Activated CD8-positive, alpha-beta memory T cell treated with anti-CD3 and anti-CD28 coated beads for 48 hours (primary cell): ENCODE data around the gene STX12.

Experiments
- DNase-seq, 3 experiments: peaks; one replicate each; pipeline ENCODE4 v3.0.0-alpha.2; 2020; ENCODE audit warnings: low read depth in 2 of 3, low spot score in 2 of 3

STX12 gene

DNA sequence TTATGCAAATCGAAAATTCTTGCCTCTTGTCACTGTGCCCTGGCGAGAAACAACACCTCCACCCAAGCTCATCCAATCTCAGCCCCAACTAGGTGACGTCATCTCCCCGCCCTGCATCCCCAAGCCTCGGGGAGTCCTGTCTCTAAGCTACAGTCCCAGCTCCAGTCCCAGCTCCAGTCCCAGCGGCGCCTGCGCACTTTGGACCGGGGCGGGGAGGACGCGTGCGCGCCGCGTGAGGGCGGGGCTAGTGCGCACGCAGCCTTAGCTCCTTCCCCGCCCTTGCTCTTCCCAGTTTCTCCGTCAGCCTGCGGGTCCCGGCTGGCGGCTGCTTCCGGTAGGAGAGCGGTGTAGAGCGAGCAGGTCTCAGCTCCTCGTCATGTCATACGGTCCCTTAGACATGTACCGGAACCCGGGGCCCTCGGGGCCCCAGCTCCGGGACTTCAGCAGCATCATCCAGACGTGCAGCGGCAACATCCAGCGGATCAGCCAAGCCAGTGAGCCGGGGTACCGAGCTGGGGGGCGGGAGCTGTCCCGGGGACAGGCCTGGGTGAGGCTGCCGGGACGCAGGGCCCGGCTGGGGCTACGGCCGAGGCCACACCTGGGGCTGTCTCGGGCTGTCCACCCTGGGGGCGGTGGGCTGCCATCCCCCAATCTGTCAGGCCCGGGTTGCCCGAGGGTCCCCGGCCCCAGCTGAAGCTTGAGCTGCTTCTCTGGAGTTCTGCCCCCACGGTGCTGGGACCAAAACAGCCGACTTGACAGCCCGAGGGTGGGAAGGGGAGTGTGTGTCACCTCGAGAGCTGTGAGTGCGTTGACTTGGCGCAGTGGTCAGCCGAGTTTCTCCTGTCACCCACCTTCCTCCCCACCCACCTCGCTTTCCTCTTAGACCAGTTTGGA lies at the start of gene STX12:
Gene STX12 (plus strand): TSS at position 288 of the 894 bp plus-strand sequence. CDS start 89 bp downstream, at position 377.
- DNase-seq: peak; percentile 95 to 99 (median 97)

GRCh38 chr1:27724961-27725373 lies 48.1 kb upstream of the STX12 start:
- DNase-seq: no peak

DNA sequence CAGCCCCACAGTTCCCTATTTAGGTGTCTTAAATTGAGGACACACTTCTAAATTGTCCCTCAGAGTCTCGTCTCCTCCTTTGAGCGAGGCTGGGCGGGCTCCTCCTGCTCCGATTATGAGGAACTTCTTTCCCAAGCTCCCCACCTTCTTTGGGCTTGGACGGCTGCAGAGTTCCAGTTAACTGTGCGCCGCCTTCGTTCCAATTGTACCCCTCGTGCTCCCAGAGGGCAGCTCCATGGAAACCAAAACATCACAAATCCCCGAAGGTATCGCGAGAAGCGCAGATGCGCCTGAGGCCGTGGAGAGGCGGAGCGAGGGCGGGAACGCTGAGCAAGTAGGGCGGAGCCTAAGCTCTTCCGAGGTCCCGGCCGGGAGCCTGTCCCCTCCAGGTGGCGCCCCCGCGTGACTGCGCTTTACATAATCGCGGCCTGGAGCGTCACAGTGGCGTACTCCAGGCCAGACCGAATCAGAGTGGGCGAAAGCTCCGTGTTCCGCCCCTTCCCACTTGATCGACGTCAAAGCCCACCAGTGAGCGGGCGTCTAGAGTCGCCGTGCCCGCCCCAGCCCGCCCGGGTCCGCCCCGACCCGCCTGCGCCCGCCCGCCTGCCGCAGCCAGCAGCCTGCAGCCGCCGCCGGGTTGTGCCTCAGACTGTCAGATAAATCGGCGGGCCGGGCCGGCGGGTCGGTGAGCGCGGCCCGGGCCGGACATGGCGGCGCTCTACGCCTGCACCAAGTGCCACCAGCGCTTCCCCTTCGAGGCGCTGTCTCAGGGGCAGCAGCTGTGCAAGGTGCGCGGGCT lies 47.4 kb upstream of the STX12 start, which contains the start of gene FAM76A:
Gene FAM76A (plus strand): TSS at position 588 of the 799 bp plus-strand sequence. CDS start 120 bp downstream, at position 708.
- peak; percentile 97 to 98 (median 98) for DNase-seq

DNA sequence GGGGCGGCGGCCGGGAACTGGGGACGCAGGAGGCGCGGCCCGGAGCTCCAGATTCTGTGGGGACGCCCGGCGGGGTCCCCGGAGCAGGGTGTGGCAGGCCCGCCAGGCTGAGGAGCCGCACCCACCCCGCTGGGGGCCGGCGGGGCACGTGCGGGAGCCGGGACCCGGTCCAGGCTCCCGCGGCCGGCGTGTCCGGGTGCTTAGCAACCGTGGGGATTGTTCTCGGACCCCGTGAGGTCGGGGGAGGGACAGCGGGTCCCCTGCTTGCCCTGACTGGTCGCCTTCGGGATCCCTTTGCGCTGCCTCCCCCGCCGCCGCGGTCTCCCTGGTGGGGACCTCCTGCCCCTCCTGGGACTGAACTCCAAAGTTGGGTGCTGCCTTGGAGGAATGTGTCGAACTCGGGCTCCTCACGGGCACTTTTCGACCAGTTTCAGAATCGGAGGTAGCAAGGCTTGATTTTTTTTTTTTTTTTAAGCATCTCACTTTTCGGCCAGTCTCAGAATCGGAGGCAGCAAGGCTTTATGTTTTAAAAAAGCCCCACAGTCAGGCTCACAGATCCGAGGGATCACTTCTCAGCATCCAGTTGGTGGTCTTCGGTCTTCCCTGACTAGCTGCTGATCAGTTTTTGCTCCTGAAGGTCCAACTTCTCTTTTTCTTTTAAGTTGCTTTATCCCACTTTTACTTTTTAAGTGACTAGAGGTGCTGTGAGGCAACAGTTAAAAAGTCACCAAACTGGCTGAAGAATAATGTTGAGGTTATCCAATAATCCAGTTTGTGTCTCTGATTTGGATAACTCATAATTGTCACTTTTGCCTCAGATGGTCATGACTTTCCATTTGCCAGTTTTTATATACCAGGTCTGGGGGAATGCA lies 46.6 kb upstream of the STX12 start:
- peak in 1 of 3 experiments; percentile 35 for DNase-seq

DNA sequence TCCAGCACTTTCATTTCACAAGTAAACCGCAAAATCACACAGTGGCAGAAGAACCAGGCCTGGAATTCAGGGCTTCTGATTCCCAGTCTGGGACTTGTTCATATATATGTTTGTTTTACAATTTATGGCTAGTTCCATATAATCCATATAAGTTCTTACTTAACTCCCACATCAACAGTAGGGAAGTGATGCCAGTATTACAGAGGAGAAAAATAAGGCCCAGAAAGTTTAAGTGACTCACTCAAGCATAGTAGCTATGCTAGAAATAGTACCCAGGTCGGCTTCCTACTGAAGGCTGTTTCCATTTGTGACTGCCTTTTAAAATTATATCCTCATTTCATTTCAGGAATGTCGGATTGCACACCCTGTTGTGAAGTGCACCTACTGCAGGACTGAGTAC lies 45.9 kb upstream of the STX12 start:
- DNase-seq: no peak

- DNase-seq: no peak
These were observed 36.8 kb upstream of the STX12 start for GRCh38 chr1:27736252-27736651.

GRCh38 chr1:27741121-27741520 lies 31.9 kb upstream of the STX12 start:
- no peak for DNase-seq

DNA sequence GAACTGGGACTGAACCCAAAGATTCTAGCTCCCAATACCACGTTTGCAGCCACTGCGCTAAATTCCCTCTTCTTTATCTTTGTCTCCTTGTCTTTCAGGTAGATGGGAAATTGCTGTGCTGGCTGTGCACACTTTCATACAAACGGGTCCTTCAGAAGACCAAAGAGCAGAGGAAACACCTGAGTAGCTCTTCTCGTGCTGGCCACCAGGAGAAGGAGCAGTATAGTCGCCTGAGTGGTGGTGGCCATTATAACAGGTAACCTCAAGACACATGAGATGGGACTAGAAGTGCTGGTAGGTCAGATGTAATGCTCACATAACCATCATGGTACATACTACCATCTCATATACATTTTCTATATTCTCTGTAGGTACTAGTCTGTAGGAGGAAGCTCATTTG lies 28.5 kb upstream of the STX12 start:
- DNase-seq: no peak

- DNase-seq: no peak
These were observed 27.6 kb upstream of the STX12 start for GRCh38 chr1:27745466-27745865.

GRCh38 chr1:27752360-27752759 lies 20.7 kb upstream of the STX12 start:
- DNase-seq: no peak

- DNase-seq: no peak
These were observed 17.7 kb upstream of the STX12 start for GRCh38 chr1:27755286-27755685.

GRCh38 chr1:27755865-27756264 lies 17.2 kb upstream of the STX12 start:
- DNase-seq: no peak

GRCh38 chr1:27759236-27759635 lies 13.8 kb upstream of the STX12 start:
- DNase-seq: no peak

GRCh38 chr1:27760426-27760825 lies 12.6 kb upstream of the STX12 start:
- DNase-seq: no peak

- no peak for DNase-seq
These were observed 11.0 kb upstream of the STX12 start for GRCh38 chr1:27762033-27762432.

- no peak for DNase-seq
These were observed 9.7 kb upstream of the STX12 start for GRCh38 chr1:27763358-27763757.

DNA sequence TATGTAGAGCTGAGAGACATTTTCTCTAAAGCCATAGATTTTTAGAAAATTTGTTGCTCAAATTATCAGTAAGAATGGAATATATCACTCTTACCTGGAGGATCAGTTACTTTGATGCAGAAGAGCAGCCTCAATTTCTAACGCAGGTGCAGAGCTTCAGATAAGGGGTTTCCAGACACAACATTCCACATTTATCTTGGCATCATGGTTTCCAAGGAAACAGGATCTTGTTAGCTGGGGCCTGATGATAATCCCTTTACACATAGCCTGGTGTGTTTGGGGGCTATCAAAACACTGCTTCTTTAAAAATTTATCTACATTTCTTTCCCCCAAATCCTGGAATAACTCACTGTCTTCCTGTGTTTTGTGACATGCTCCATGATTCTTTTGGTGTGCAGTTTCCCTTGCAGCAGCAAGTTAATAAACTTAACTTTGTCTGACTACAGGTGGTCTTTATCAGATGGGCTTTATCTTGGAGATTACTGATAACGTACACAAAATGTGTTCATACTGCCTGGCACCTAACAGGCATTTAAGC lies 2.7 kb upstream of the STX12 start:
- DNase-seq: no peak

DNA sequence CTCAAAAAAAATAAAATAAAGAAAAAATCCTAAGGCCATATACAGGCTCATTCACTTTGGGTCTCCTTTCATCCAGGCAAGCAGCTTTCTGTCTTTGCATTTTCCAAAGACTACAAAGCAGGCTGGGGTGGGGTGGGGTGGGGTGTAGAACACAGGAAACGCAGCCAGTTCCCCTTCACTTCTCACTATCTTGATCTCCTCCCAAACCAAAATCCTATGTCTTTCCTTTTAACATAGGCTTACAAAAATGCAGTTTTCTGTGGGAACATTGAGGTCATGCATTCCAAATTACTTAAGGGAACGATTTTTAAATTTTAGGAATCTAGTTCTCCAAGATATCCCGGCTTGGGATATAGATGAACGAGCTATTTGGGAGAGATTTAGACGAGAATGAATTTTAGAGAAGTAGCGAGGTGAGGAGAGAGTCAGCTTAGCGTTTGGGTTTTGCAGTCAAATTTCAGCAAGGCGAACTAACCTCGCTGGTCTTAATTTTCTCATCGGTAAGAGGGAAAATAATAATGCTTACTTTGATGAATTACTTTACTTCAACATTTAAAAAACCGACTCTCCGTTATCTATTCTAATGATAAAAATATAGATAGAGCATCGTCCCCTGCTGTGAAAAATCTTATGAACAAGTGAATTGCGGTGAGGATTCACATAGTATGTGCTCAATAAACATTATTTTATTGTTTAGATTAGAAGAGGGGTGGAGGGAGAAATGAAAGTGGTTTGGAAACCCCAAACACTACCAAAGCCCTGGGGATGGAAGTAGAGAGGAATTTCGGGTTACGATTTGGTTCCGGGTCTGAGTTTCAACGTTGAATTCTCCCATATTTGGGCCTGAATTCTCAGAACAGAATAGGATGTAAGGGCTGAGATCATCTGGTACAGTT lies 735 bp upstream of the STX12 start:
- no peak for DNase-seq

DNA sequence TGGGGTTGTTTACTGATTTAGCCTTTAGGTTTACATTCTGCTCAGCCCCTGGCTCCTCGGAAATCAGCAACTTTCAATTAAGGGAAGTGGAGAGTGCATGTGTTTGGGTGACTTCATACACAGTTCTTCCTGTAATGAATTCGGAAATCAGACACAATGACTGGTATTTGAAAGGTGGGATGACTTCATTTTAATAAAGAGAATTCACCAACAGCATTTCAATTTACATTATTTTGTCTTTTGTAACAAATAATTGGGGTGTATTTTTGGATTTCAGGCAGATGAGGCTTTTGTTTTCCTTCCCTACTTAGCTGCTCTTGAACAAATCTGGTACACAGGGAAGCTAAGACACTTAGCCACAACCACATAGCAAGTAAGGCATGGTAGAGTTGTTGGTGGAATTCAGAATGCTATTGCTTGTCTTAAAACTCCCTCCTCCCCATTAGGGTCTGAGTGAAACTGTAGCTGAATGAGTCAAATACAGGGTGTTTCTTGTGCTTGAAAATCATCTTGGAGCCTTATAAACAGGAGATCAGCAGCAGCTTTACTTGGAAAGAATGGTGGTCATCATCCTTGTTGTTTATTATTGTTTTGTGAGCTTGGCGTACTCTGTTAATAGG lies 917 bp downstream of the STX12 start:
- DNase-seq: no peak
